ENCODE measurements around the gene EPN3. TPM values are rescaled to one million over a fixed set of nuclear protein-coding genes. Genes with fewer than 3 reads are reported as not detected.

EPN3 gene
- total RNA-seq, 1 donor from 2014 or later = 0.24 TPM

DNA sequence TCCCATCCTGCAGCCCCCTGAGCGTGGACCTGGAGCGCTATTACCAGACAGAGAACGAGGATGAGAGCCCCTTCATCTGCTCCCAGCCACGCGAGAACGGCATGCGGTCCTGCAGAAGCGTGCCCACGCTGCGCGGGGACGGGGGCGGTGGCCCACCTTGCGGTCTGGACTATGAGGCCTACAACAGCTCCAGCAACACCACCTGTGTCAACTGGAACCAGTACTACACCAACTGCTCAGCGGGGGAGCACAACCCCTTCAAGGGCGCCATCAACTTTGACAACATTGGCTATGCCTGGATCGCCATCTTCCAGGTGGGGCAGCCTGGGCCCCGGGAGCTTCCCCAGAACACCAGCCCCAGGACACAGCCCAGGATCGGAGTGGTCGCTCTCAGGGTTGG, 40.0 kb downstream of the EPN3 start:
- no peaks in the 10 kb centered on the region for H3K36me3 ChIP-seq
- H3K36me3 Mint-ChIP-seq = peaks cover 3% of the 10 kb centered on the region
- peaks cover 20% of the 10 kb centered on the region for H3K4me1 ChIP-seq
- H3K4me1 Mint-ChIP-seq = peaks cover 41% of the 10 kb centered on the region
- no peaks in the 10 kb centered on the region for H3K79me2 ChIP-seq (ENCODE audit: low read depth)
- H3K9me3 Mint-ChIP-seq = no peaks in the 10 kb centered on the region
- no peak overlapping the region for H3K4me3 ChIP-seq
- H3K4me3 Mint-ChIP-seq = no peak overlapping the region
- no peak overlapping the region for H3K4me2 ChIP-seq
- no peak overlapping the region for H3K27ac Mint-ChIP-seq
- no peaks in the 10 kb centered on the region for H3K27me3 ChIP-seq
- H3K9ac ChIP-seq = no peak overlapping the region
- no peak for TF ChIP-seq EZH2phosphoT487 (IDR thresholded peaks at IDR 0.05)
- TF ChIP-seq, protein P1, sequence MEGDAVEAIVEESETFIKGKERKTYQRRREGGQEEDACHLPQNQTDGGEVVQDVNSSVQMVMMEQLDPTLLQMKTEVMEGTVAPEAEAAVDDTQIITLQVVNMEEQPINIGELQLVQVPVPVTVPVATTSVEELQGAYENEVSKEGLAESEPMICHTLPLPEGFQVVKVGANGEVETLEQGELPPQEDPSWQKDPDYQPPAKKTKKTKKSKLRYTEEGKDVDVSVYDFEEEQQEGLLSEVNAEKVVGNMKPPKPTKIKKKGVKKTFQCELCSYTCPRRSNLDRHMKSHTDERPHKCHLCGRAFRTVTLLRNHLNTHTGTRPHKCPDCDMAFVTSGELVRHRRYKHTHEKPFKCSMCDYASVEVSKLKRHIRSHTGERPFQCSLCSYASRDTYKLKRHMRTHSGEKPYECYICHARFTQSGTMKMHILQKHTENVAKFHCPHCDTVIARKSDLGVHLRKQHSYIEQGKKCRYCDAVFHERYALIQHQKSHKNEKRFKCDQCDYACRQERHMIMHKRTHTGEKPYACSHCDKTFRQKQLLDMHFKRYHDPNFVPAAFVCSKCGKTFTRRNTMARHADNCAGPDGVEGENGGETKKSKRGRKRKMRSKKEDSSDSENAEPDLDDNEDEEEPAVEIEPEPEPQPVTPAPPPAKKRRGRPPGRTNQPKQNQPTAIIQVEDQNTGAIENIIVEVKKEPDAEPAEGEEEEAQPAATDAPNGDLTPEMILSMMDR (IDR thresholded peaks at IDR 0.05) = no peak
- no peak for TF ChIP-seq EZH2 (IDR thresholded peaks at IDR 0.05)
- no peaks in the 10 kb centered on the region for H3K9me3 ChIP-seq (ENCODE audit: low read depth)
- no peak overlapping the region for H3K27ac ChIP-seq
- H4K20me1 ChIP-seq (ENCODE audit: low read depth) = no peaks in the 10 kb centered on the region
- no peak overlapping the region for H2AFZ ChIP-seq (replicated peaks)
- no peak for DNase-seq (ENCODE audit: low spot score)
- H3K27me3 Mint-ChIP-seq (ENCODE audit: insufficient read depth, low read depth) = peaks cover 5% of the 10 kb centered on the region
- H3F3A ChIP-seq (ENCODE audit: low read depth) = peaks cover 8% of the 10 kb centered on the region

DNA sequence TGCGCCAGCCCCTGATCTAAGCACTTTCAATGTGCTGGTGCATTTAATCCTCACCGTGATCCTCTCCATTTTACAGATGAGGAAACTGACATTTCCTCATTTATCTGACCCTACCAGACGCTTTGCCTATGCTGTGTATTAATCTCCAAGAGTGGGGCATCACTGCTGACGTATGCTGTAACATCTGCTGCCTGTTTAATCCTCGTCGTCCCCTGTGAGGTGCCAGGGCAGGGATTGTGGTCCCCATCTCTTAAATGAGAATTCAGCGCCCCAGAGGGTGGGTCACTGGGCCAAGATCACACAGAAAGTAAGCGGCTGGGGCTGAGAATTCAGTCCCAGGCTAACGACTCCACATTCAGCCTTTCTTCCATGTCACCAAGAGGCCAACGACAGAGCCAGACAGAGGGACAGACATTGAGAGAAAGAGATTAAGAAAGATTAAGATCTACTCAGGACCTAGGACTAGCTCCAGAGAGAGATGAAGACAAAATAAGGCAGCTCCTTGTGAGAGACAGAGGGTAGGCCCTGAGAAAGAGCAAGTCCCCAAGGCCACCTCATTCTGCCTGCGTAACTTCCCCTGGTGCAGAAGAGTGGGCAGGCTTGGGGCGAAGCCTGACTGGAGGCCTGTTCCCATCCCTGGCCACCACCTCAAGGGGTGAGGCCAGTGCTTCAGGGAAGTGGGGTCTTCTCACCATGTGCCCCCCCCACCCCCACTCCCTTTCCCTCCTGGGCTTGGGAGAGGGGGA, 41.5 kb downstream of the EPN3 start:
- no peak overlapping the region for H2AFZ ChIP-seq (replicated peaks)
- H3K9me3 ChIP-seq (ENCODE audit: low read depth) = no peaks in the 10 kb centered on the region
- no peak for DNase-seq (ENCODE audit: low spot score)
- H3K79me2 ChIP-seq (ENCODE audit: low read depth) = no peaks in the 10 kb centered on the region
- no peak overlapping the region for H3K4me2 ChIP-seq
- H3F3A ChIP-seq (ENCODE audit: low read depth) = peaks cover 8% of the 10 kb centered on the region
- no peaks in the 10 kb centered on the region for H3K36me3 ChIP-seq
- H4K20me1 ChIP-seq (ENCODE audit: low read depth) = no peaks in the 10 kb centered on the region
- Mint-ChIP-seq H3K9me3 (no peaks in the 10 kb centered on the region), H3K36me3 (peaks cover 3% of the 10 kb centered on the region), H3K4me1 (peaks cover 37% of the 10 kb centered on the region), H3K27me3 (ENCODE audit: insufficient read depth, low read depth) (peaks cover 5% of the 10 kb centered on the region), H3K27ac (peak overlapping the region; percentile 48), H3K4me3 (no peak overlapping the region)
- H3K27me3 ChIP-seq = no peaks in the 10 kb centered on the region
- H3K27ac ChIP-seq = no peak overlapping the region
- no peak overlapping the region for H3K4me3 ChIP-seq
- peaks cover 20% of the 10 kb centered on the region for H3K4me1 ChIP-seq
- TF ChIP-seq EZH2phosphoT487 (IDR thresholded peaks at IDR 0.05) (no peak), EZH2 (IDR thresholded peaks at IDR 0.05) (no peak)
- TF ChIP-seq, protein P1 (IDR thresholded peaks at IDR 0.05) = no peak
- H3K9ac ChIP-seq = no peak overlapping the region

DNA sequence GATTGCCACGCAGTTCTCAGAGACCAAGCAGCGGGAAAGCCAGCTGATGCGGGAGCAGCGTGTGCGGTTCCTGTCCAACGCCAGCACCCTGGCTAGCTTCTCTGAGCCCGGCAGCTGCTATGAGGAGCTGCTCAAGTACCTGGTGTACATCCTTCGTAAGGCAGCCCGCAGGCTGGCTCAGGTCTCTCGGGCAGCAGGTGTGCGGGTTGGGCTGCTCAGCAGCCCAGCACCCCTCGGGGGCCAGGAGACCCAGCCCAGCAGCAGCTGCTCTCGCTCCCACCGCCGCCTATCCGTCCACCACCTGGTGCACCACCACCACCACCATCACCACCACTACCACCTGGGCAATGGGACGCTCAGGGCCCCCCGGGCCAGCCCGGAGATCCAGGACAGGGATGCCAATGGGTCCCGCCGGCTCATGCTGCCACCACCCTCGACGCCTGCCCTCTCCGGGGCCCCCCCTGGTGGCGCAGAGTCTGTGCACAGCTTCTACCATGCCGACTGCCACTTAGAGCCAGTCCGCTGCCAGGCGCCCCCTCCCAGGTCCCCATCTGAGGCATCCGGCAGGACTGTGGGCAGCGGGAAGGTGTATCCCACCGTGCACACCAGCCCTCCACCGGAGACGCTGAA, 43.2 kb downstream of the EPN3 start:
- Histone ChIP-seq H2AFZ (replicated peaks) (no peak overlapping the region), H3K36me3 (no peaks in the 10 kb centered on the region), H3K4me3 (no peak overlapping the region), H4K20me1 (ENCODE audit: low read depth) (no peaks in the 10 kb centered on the region), H3K27ac (no peak overlapping the region), H3F3A (ENCODE audit: low read depth) (peaks cover 8% of the 10 kb centered on the region), H3K4me1 (peaks cover 15% of the 10 kb centered on the region), H3K79me2 (ENCODE audit: low read depth) (no peaks in the 10 kb centered on the region), H3K9ac (no peak overlapping the region), H3K27me3 (no peaks in the 10 kb centered on the region), H3K9me3 (ENCODE audit: low read depth) (no peaks in the 10 kb centered on the region), H3K4me2 (no peak overlapping the region)
- Mint-ChIP-seq H3K4me3 (no peak overlapping the region), H3K27ac (no peak overlapping the region), H3K27me3 (ENCODE audit: insufficient read depth, low read depth) (peaks cover 5% of the 10 kb centered on the region), H3K4me1 (peaks cover 25% of the 10 kb centered on the region), H3K36me3 (peaks cover 3% of the 10 kb centered on the region), H3K9me3 (no peaks in the 10 kb centered on the region)
- no peak for DNase-seq (ENCODE audit: low spot score)
- TF ChIP-seq EZH2phosphoT487 (IDR thresholded peaks at IDR 0.05) = no peak
- TF ChIP-seq, protein P1 (IDR thresholded peaks at IDR 0.05) = no peak
- no peak for TF ChIP-seq EZH2 (IDR thresholded peaks at IDR 0.05)
